ENCODE results near the gene MEIOB. TPM values are rescaled to one million over a fixed set of nuclear protein-coding genes. Genes with fewer than 3 reads are reported as not detected.
"Not testable (repeated sequence)": the region's sequence is repeated elsewhere in the genome, so short reads cannot be mapped to it uniquely, and the experiment has no call there.

Gene MEIOB
- total RNA-seq, 1 donor from 2014 or later: not detected

GRCh38 chr16:1820096-1820945, 51.6 kb downstream of the MEIOB start:
- intact Hi-C loops (cut with DNase I): loop anchor here (5.0 kb wide), 1 partner anchor 33 kb away; no protein-coding TSS in a partner anchor
- DNase-seq (ENCODE audit: missing footprints) (no peak), ATAC-seq (no peak)

- intact Hi-C loops (cut with DNase I): loop anchor here (5.0 kb wide), 1 partner anchor 32 kb away; no protein-coding TSS in a partner anchor
- no peak for DNase-seq (ENCODE audit: missing footprints)
- no peak for ATAC-seq
Measured at GRCh38 chr16:1819611-1820010, 52.4 kb downstream of the MEIOB start.

GRCh38 chr16:1818873-1819525, 53.0 kb downstream of the MEIOB start:
- DNase-seq (ENCODE audit: missing footprints) (no peak), ATAC-seq (no peak)
- intact Hi-C loops (cut with DNase I): no loop called here

GRCh38 chr16:1818204-1818872, 53.6 kb downstream of the MEIOB start:
- intact Hi-C loops (cut with DNase I): no loop called here
- no peak for ATAC-seq
- DNase-seq (ENCODE audit: missing footprints): no peak

GRCh38 chr16:1817716-1818115, 54.2 kb downstream of the MEIOB start:
- DNase-seq (ENCODE audit: missing footprints) (no peak), ATAC-seq (no peak)
- intact Hi-C loops (cut with DNase I): no loop called here

- intact Hi-C loops (cut with DNase I): no loop called here
- no peak for DNase-seq (ENCODE audit: missing footprints)
- no peak for ATAC-seq
Measured at GRCh38 chr16:1817276-1817589, 54.7 kb downstream of the MEIOB start.

GRCh38 chr16:1816396-1817275, 55.3 kb downstream of the MEIOB start:
- intact Hi-C loops (cut with DNase I): no loop called here
- ATAC-seq (no peak), DNase-seq (ENCODE audit: missing footprints) (no peak)

GRCh38 chr16:1815461-1815860, 56.5 kb downstream of the MEIOB start:
- ATAC-seq (no peak), DNase-seq (ENCODE audit: missing footprints) (no peak)

GRCh38 chr16:1812732-1813163, 59.2 kb downstream of the MEIOB start:
- ATAC-seq (peak; percentile 94), DNase-seq (ENCODE audit: missing footprints) (peak; percentile 87)
- intact Hi-C loops (cut with DNase I): no loop called here

More at GRCh38 chr16:1815461-1815860, 56.5 kb downstream of the MEIOB start:
- intact Hi-C loops (cut with DNase I): no loop called here

- intact Hi-C loops (cut with DNase I): no loop called here
- no peak for DNase-seq (ENCODE audit: missing footprints)
- no peak for ATAC-seq
Measured at GRCh38 chr16:1810536-1810935, 61.4 kb downstream of the MEIOB start.

- DNase-seq (ENCODE audit: missing footprints) (no peak), ATAC-seq (no peak)
- intact Hi-C loops (cut with DNase I): no loop called here
Measured at GRCh38 chr16:1810106-1810505, 61.9 kb downstream of the MEIOB start.

- DNase-seq (ENCODE audit: missing footprints) (no peak), ATAC-seq (no peak)
- intact Hi-C loops (cut with DNase I): no loop called here
Measured at GRCh38 chr16:1809281-1809801, 62.6 kb downstream of the MEIOB start.

- intact Hi-C loops (cut with DNase I): no loop called here
- ATAC-seq (no peak), DNase-seq (ENCODE audit: missing footprints) (no peak)
Measured at GRCh38 chr16:1808691-1809090, 63.3 kb downstream of the MEIOB start.

GRCh38 chr16:1807626-1808025, 64.3 kb downstream of the MEIOB start:
- ATAC-seq (no peak), DNase-seq (ENCODE audit: missing footprints) (no peak)
- intact Hi-C loops (cut with DNase I): no loop called here

- DNase-seq (ENCODE audit: missing footprints) (no peak), ATAC-seq (no peak)
- intact Hi-C loops (cut with DNase I): no loop called here
Measured at GRCh38 chr16:1800701-1801100, 71.3 kb downstream of the MEIOB start.

- ATAC-seq; intact Hi-C loops (cut with DNase I); DNase-seq (ENCODE audit: missing footprints): not testable (repeated sequence)
Measured at GRCh38 chr16:1799263-1799662, 72.7 kb downstream of the MEIOB start.

GRCh38 chr16:1794908-1795666, 76.9 kb downstream of the MEIOB start:
- DNase-seq (ENCODE audit: missing footprints) (no peak), ATAC-seq (no peak)
- intact Hi-C loops (cut with DNase I): no loop called here
